AG09309 (cell line): ENCODE results near the gene TMIGD1.

Experiments used
- DNase-seq: peaks from one replicate; pipeline ENCODE4 v3.0.0-alpha.2; 2010; ENCODE audit warnings: low read depth
- H3K4me3 ChIP-seq: 2 replicates; pipeline ENCODE4 v1.5.1; 2011; ENCODE audit warnings: mild to moderate bottlenecking, low read depth, low read length, moderate library complexity; ENCODE audit not compliant: control insufficient read depth
- TF ChIP-seq, protein P1 (sequence below): IDR thresholded peaks from 2 replicates; pipeline ENCODE4 v1.5.1; 2011; ENCODE audit warnings: mild to moderate bottlenecking, low read depth, low read length, inconsistent platforms; ENCODE audit not compliant: insufficient read depth, control insufficient read depth; ENCODE audit errors: missing control alignments

Gene TMIGD1

GRCh38 chr17:30332057-30332542, 1.8 kb downstream of the TMIGD1 start:
- H3K4me3 ChIP-seq: no peak overlapping the region
- no peak for DNase-seq
- TF ChIP-seq, protein P1, sequence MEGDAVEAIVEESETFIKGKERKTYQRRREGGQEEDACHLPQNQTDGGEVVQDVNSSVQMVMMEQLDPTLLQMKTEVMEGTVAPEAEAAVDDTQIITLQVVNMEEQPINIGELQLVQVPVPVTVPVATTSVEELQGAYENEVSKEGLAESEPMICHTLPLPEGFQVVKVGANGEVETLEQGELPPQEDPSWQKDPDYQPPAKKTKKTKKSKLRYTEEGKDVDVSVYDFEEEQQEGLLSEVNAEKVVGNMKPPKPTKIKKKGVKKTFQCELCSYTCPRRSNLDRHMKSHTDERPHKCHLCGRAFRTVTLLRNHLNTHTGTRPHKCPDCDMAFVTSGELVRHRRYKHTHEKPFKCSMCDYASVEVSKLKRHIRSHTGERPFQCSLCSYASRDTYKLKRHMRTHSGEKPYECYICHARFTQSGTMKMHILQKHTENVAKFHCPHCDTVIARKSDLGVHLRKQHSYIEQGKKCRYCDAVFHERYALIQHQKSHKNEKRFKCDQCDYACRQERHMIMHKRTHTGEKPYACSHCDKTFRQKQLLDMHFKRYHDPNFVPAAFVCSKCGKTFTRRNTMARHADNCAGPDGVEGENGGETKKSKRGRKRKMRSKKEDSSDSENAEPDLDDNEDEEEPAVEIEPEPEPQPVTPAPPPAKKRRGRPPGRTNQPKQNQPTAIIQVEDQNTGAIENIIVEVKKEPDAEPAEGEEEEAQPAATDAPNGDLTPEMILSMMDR: no peak

DNA sequence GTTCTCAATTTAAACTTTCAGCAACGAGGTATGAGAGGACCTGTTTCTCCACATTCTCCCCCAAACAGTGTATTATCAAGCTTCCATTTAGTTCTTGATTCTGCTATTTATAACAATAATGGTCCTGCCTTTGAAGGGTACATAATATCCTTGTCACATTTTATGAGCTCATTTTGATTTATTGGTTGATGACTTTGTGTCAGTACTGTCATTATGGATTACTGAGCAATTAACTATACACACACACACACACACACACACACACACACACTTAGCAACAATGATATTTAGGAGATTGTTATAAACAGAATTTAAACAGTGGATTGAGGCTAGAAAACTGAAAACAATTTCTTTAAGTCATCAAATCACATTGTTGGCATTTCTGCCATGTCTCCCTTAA, 7.0 kb downstream of the TMIGD1 start:
- no peak overlapping the region for H3K4me3 ChIP-seq
- no peak for DNase-seq

GRCh38 chr17:30324723-30325122, 9.1 kb downstream of the TMIGD1 start:
- no peak overlapping the region for H3K4me3 ChIP-seq
- TF ChIP-seq, protein P1: no peak
- no peak for DNase-seq

More for the DNA sequence above, 7.0 kb downstream of the TMIGD1 start:
- TF ChIP-seq, protein P1: no peak

- no peak for DNase-seq
- TF ChIP-seq, protein P1: no peak
- H3K4me3 ChIP-seq: no peak overlapping the region
Observed at GRCh38 chr17:30323895-30324319, 9.9 kb downstream of the TMIGD1 start.

DNA sequence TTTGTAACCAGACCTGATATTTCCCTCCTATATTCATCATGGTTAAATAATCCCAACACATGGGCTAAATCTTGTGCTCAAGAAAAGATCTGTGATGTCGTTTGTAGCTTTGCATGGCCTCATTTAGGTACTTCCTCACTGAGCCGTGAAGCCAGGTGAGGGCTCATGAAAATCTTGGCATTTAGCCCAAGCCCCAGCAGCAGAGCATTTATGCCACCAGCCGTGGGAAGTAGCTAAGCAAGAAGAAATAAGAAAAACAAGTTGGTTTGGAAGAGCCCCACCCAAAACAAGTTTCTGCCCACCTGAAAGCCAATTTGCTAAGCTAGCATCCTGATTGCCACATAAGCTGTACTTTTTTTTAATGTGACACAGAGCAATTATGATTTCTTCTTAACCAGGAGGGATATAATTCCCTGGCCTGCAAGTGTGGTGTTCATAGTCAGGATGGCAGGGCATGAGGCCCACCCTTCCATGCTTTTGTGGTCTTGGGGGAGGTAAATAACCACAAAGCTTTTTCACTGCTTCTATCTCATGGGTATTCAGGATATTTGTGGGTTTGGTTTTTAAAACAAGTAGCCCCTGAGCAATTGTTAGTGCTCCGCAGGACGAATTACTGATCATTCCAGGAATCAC, 10.5 kb downstream of the TMIGD1 start:
- no peak overlapping the region for H3K4me3 ChIP-seq
- TF ChIP-seq, protein P1: no peak
- DNase-seq: no peak

GRCh38 chr17:30321314-30321713, 12.5 kb downstream of the TMIGD1 start:
- no peak for DNase-seq
- TF ChIP-seq, protein P1: no peak

More at GRCh38 chr17:30321314-30321713, 12.5 kb downstream of the TMIGD1 start:
- no peak overlapping the region for H3K4me3 ChIP-seq
